Measurements from ENCODE around the gene BBS12.

Gene BBS12

DNA sequence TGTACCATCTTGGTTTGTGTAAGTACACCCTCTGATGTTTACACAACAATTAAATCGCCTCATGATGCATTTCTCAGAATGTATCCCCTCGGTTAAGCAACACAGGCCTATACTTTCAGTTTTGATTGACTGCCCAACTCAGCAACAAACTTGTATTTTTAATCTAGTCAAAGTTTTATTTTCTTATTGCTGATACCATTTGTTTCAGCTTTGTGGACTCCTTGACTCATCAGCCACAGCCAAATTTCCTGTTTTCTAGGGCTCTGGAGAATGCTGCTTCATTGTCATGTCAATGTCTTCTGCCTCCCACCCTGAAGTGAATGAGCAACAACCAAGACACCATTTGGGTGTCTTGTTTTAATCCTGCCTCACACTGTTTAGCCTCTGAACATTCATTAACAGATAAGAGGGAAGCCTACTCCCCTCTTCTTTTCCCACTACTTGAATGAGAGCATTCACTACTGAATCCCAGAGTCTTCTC is 14.0 kb downstream of the BBS12 start:
- H3F3A ChIP-seq (ENCODE audit: insufficient read depth): no peaks in the 10 kb centered on the region
- no peak overlapping the region for H3K9ac ChIP-seq (ENCODE audit: low read length)
- no peak overlapping the region for H3K27ac ChIP-seq (ENCODE audit: low read depth, low read length)
- no peak overlapping the region for H3K4me3 ChIP-seq (ENCODE audit: insufficient read depth, low read length, poor library complexity, severe bottlenecking)
- H3K36me3 ChIP-seq (ENCODE audit: low read length): no peaks in the 10 kb centered on the region
- H3K79me2 ChIP-seq (ENCODE audit: insufficient read depth, low read length): no peaks in the 10 kb centered on the region
- no peak overlapping the region for H3K4me2 ChIP-seq (ENCODE audit: low read depth, low read length, poor library complexity, severe bottlenecking)
- TF ChIP-seq, protein P1, sequence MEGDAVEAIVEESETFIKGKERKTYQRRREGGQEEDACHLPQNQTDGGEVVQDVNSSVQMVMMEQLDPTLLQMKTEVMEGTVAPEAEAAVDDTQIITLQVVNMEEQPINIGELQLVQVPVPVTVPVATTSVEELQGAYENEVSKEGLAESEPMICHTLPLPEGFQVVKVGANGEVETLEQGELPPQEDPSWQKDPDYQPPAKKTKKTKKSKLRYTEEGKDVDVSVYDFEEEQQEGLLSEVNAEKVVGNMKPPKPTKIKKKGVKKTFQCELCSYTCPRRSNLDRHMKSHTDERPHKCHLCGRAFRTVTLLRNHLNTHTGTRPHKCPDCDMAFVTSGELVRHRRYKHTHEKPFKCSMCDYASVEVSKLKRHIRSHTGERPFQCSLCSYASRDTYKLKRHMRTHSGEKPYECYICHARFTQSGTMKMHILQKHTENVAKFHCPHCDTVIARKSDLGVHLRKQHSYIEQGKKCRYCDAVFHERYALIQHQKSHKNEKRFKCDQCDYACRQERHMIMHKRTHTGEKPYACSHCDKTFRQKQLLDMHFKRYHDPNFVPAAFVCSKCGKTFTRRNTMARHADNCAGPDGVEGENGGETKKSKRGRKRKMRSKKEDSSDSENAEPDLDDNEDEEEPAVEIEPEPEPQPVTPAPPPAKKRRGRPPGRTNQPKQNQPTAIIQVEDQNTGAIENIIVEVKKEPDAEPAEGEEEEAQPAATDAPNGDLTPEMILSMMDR (IDR thresholded peaks at IDR 0.05; ENCODE audit: insufficient read depth, low read length, poor library complexity, severe bottlenecking): no peak
- TF ChIP-seq EZH2phosphoT487 (conservative IDR thresholded peaks at IDR 0.05; ENCODE audit: low read length): no peak
- H2AFZ ChIP-seq (ENCODE audit: low read depth, low read length, severe bottlenecking): no peak overlapping the region
- no peaks in the 10 kb centered on the region for H3K27me3 ChIP-seq (ENCODE audit: low read length)
- H3K9me2 ChIP-seq (replicated peaks; ENCODE audit: insufficient read depth, low read length): no peaks in the 10 kb centered on the region
- H4K20me1 ChIP-seq (ENCODE audit: low read depth, low read length): no peaks in the 10 kb centered on the region
- no peaks in the 10 kb centered on the region for H3K9me3 ChIP-seq (ENCODE audit: insufficient read depth, low read length)

DNA sequence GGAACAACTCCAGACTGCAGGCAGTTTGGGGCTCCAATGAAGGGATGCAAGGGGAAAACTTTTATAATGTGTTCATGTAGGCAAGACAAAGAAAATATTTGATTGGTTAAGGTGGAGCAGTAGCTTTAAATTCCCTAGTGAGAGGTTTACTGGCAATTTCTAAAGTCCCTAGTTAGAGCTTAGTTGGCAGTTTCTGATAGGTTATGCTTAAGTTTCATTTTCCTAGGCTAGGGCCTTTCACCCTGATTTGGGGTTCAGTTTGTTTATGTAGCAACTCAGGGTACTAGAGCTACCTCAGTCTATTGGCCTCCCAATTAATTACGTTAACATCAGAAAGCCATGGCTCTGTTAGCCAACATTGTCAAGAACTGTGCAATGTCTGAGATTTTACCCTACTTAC is 14.6 kb downstream of the BBS12 start:
- Histone ChIP-seq H3K9me2 (replicated peaks; ENCODE audit: insufficient read depth, low read length) (no peaks in the 10 kb centered on the region), H3K79me2 (ENCODE audit: insufficient read depth, low read length) (no peaks in the 10 kb centered on the region), H3K9me3 (ENCODE audit: insufficient read depth, low read length) (no peaks in the 10 kb centered on the region), H3K27ac (ENCODE audit: low read depth, low read length) (no peak overlapping the region), H3F3A (ENCODE audit: insufficient read depth) (no peaks in the 10 kb centered on the region), H2AFZ (ENCODE audit: low read depth, low read length, severe bottlenecking) (no peak overlapping the region), H3K27me3 (ENCODE audit: low read length) (no peaks in the 10 kb centered on the region), H4K20me1 (ENCODE audit: low read depth, low read length) (no peaks in the 10 kb centered on the region), H3K36me3 (ENCODE audit: low read length) (no peaks in the 10 kb centered on the region), H3K4me2 (ENCODE audit: low read depth, low read length, poor library complexity, severe bottlenecking) (no peak overlapping the region), H3K4me3 (ENCODE audit: insufficient read depth, low read length, poor library complexity, severe bottlenecking) (no peak overlapping the region), H3K9ac (ENCODE audit: low read length) (no peak overlapping the region)
- TF ChIP-seq, protein P1 (IDR thresholded peaks at IDR 0.05; ENCODE audit: insufficient read depth, low read length, poor library complexity, severe bottlenecking): no peak
- TF ChIP-seq EZH2phosphoT487 (conservative IDR thresholded peaks at IDR 0.05; ENCODE audit: low read length): no peak

DNA sequence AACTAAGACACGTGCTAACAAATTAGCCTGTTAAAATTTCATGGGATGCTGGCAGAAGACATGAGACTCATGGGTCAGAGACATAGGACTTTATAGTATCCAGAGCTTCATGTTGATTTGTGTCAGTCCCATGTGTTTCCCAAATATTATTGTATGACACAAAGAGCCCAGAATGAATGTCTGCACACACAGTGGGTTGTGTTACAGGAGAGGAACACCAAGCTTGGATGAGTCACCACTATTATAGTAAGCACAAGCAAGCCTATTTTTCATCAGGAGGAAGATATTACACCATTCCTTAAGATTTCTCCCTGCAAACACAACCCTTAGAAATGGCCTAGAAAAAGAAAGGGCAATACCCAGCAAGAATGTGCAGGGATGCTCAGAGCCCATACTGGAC is 15.4 kb downstream of the BBS12 start:
- no peaks in the 10 kb centered on the region for H3K27me3 ChIP-seq (ENCODE audit: low read length)
- H2AFZ ChIP-seq (ENCODE audit: low read depth, low read length, severe bottlenecking): no peak overlapping the region
- H3K36me3 ChIP-seq (ENCODE audit: low read length): no peaks in the 10 kb centered on the region
- H3K9ac ChIP-seq (ENCODE audit: low read length): no peak overlapping the region
- no peaks in the 10 kb centered on the region for H3K79me2 ChIP-seq (ENCODE audit: insufficient read depth, low read length)
- H3K4me3 ChIP-seq (ENCODE audit: insufficient read depth, low read length, poor library complexity, severe bottlenecking): no peak overlapping the region
- H3K27ac ChIP-seq (ENCODE audit: low read depth, low read length): no peak overlapping the region
- H3K4me2 ChIP-seq (ENCODE audit: low read depth, low read length, poor library complexity, severe bottlenecking): no peak overlapping the region
- no peak for TF ChIP-seq EZH2phosphoT487 (conservative IDR thresholded peaks at IDR 0.05; ENCODE audit: low read length)
- TF ChIP-seq, protein P1 (IDR thresholded peaks at IDR 0.05; ENCODE audit: insufficient read depth, low read length, poor library complexity, severe bottlenecking): no peak
- H3K9me2 ChIP-seq (replicated peaks; ENCODE audit: insufficient read depth, low read length): no peaks in the 10 kb centered on the region
- no peaks in the 10 kb centered on the region for H3K9me3 ChIP-seq (ENCODE audit: insufficient read depth, low read length)
- no peaks in the 10 kb centered on the region for H3F3A ChIP-seq (ENCODE audit: insufficient read depth)
- no peaks in the 10 kb centered on the region for H4K20me1 ChIP-seq (ENCODE audit: low read depth, low read length)

Data from SU-DHL-6 (cell line).